Measurements from ENCODE around the gene UBL3.

Gene UBL3

DNA sequence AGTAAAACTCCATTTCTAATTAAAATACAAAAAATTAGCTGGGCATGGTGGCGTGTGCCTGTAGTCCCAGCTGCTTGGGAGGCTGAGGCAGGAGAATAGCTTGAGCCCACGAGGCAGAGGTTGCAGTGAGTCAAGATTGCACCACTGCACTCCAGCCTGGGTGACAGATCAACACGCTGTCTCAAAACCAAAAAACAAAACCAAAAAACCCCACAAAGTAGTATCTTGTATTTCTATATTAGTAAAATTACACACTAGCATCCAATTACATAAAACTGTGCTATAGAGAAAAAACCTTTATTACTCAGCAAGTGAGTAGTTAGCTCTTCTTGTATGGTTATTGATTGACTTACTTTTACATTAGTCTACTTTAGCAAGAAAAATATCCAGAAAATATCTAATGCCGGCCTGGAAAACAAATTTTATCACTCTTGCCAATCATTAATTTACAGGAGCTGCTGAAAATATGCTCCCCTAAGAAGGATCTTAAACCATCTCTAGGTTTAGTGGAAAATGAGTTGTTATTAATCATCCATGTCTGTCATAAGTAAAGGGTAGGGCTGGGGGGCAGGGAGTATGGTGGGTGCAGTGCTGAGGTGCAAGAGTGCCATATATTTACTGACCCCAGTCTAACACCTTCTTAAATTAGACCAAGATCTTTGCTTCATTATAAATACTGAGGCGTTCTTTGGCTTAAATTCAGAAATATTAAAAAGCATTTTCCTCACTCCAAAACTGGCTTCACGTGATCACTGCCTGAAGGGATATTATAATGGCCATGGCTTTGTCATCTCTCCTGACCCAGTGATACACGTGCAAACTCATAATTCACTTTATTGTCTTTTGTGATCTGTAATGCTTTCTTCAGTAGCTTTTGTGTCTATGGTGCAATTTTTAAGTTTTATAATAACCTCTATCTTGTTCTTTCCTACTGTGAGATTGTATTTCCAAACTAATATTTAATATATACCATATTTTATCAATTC is 44.1 kb downstream of the UBL3 start:
- no peak for DNase-seq

DNA sequence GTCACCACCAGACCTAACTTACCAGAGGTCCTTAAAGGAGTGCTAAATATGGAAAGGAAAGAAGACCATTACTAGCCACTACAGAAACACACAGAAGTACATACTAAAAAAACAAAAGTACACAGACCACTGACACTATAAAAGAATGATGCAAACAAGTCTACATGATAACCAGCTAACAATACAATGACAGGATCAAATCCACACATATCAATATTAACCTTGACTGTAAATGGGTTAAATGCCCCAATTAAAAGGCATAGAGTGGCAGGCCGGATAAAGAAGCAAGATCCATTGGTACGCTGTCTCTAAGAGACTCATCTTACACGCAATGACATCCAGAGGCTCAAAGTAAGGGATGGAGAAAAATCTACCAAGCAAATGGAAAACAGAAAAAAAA is 47.2 kb downstream of the UBL3 start:
- DNase-seq = no peak

DNA sequence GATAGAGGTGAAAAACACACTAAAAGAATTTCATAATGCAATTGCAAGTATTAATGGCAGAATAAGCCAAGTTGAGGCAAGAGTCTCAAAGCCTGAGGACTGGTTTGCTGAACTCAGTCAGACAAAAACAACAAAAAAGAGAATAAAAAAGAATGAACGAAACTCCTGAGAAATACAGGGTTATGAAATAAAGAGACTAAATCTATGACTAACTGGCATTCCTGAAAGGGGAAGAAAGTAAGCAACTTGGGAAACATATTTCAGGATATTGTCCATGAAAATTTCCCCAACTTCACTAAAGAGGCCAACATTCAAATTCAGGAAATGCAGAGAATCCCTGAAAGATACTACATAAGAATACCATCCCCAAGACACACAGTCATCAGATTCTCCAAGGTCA is 47.8 kb downstream of the UBL3 start:
- DNase-seq = no peak

DNA sequence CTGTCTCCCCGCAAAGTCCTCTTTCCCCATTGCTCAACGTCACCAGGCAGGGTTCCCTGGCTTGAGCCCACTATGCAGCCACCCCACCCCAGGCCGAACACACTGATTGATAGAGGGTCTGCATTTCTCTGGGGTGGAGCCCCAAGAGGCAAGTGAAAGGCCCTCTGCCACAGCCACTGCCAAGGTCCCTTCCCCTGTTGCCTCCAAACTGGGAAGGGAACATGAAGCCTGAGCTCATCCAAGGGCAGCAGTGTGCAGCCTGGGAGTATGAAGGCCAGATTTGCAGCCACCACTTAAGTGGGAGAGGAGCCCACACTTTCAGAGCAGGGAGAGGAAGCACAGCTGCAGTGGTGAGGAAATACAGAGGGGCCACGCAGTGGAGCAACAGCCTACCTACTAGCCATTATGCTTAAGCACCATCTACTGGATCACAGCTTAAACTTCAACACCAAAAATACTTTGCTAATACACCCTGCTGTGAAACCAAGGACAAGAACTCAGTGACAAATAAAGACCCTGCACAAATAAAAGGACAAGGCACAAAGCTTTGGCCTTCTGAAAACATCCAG is 48.6 kb downstream of the UBL3 start:
- no peak for DNase-seq

DNA sequence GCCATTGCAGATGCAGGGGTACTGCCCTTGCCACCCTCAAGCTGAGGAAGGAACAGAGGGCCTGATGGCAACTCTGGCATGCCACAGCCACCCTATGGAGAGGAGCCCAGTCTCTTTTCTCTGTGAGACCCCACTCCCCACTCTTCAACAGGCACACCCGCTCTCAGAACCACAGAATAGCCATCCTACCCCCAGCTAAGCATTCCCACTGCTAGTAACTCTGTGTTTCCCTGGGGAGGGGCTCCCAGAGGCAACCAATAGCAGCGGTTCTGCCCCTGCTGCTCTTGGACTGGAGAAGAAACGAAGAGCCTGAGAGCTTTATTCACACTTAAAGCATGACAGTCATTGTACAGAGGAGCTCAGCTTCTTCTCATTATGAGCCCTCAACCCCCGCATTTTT is 49.3 kb downstream of the UBL3 start:
- DNase-seq = no peak

DNA sequence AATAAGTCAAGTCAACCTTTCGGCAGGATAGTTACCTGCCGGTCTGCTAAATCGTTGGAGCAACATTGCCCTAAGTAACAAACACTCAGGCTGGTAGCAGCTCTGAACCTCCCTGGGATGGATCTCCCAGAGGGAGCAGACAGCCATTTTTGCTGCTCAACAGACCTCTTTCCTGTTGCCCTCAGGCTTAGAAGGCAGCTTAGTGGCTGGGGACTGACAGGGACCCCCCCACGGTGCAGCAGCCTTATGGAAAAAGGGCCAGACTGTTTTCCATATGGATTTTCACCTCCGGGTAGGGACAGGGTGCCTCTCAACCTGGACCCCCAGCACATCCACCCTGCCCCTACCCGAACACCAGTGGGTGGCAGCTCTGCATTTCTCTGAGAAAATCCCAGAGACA is 49.7 kb downstream of the UBL3 start:
- no peak for DNase-seq

DNA sequence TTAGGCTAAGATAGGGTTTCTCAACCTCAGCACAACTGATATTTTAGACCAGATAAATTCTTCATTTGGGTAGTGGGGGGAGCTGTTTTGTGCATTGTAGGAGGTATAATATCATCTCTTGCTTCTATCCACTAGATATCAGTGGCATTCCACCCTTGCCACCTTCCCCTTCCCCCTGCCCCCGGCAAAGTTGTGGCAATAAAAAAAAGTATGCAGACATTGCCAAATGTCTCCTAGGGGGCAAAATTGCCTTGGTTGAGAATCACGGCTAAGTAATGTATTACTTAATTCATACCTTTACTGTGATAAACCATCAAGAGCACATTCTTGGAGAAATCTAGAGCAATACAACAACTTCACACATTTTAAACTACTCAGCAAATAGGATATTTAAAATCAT is 51.4 kb downstream of the UBL3 start:
- DNase-seq = no peak

DNA sequence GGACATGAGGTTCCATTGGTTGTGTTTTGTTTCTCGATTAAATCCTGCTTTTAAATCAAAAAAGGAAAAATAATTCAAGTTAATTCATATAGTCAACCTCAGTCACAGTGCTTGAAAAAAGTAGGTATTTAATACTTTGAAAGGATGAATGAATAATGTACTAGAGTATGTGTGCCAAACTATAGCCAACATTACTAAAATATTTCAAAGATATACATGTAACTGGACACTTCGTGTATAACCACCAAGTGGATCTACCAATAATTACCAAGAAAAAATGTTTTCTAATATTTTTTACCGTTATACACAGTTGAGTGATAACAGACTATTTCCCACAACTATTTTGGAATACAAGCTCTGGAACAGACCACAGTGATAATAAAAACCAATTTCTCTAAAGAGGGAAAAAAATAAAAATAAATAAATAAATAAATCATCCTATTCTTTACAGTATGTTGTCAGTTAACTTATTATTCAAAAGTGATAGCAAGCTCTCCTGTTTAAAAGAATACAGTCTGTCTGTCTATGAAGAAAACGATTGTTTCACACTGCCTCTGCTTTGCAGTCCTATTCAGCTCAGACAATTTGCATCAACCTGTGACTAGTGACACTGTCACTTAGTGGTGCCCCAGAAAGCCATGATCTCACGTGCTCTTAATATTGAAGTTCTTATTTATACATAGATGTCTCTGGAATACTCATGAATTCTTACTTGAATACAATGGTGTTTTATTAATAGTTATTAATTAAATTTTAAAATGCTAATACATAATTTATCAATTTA is 58.2 kb downstream of the UBL3 start:
- no peak for DNase-seq

DNA sequence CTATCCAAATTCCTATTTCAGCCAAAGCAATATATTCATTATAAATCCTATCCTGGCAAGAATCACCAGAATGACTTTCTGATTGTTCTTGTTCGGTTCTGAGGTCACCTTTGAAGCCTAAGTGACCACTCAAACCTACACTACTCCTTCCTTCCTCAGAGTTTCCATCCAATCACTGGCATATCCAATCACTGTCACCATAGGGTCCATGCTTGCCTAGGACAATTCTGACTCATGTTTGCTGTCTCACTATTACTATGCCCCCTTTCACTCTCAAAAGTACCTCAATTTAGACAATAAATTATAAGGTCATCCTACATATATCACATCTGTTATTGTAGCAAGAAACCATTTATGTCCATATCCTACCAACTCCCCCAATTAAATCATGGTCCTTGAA is 58.9 kb downstream of the UBL3 start:
- no peak for DNase-seq

DNA sequence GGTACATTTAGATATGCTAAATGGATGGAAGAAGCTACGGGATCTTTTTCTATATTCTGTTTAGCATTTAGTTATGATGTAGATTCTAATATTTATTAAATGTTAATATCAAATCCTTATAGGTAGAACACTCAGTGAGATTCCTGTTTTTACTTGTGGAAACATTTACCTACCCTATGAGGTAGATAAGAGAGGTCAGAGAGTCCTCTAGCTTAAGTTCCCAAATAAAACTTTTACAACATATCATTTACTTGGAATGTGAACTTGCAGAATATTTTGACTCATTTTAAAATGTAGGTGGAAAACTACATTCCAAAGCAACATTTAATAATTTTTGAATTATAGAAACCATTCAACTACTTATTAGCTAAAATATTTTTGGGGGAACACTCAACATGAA is 63.7 kb downstream of the UBL3 start:
- no peak for DNase-seq

DNA sequence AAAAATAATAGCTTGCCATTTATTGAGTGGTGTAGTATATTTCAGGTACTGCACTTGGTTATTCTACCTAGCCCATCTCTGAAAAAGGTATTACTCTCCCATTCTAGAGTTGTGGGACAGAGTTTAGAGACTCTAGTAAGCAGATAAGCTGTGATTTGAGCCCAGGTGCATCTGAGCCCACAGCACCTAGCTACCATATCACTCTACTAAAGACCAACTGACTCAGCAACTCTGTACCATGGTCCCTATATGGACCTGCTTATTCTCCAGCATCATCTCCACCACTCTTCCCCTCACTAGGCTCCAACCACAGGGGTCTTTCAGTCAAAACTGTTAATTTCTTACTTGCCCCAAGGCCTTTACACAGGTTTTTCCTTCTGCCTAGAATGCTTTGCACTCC is 64.4 kb downstream of the UBL3 start:
- DNase-seq = no peak

DNA sequence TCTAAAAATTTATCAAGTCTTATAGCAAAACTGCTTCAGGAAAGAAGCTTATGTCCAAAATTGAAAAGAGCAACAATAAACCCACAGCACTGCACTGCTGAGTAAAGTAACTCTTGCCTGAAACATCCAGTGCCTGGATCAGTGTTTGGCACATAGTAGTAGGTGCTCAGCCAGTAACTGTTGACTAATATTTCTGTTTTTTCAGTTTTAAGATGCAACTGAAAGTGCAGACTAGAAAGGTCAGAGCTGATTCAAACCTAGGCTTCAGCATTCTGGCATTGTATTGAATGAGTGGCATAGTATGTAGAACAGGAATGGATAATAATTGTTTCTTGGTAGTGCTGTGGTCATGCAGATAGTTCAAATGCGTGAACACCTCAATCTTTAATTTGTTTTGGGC is 67.6 kb downstream of the UBL3 start:
- no peak for DNase-seq

DNA sequence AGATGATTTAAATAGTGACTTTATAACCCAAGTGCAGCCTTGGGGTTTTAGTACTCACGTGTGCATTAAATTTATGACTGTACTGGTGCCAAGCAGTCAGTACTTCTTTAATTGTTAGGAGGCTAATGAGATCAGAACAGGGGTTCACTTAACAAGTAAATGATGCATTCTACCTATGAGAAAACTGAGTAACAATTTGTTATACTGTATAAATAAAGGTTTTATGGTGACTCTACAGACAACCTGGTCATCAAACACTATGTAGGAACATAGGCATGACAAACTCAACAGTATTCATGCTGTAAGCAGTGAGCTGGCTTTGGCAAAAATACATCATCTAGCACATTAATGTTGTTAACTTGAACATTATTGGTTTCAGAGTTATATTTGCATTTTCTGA is 75.6 kb downstream of the UBL3 start:
- DNase-seq = no peak

DNA sequence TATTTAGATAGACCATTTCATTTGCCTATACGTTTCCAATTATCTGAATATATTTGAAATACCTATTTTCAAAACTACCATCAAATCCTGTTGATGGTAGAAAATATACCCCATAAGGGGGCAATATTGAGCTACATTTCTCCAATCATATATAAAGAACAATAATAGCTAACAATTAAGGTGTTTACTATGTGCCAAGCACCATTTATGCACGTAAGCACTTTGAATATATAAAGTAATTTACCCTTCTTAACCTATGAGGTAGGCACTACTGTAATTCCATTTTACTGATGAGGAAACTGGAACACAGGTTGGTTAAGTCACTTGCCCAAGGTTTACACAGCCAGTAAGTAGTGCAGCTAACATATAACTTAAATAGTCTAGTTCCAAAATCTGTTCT is 79.2 kb downstream of the UBL3 start:
- DNase-seq = peak; percentile 7

DNA sequence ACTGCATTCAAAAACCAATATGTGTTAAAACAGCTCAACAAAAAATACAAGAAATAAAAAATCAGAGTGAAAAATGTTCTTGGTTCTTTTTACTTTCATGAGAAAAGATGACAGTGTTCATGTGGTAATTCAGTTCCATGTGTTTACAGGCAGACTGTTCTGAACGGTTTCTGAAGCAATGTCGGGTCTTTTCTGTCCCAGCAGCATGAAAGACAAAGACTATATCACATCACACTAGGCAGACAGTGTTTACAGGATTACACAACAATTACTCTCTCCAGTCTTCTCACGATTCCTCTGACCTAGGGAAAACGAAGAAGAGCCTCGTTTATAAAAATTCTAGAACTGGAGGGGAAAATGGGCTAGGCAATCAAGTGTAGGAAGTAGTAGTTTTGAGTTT is 83.4 kb downstream of the UBL3 start:
- DNase-seq = no peak

DNA sequence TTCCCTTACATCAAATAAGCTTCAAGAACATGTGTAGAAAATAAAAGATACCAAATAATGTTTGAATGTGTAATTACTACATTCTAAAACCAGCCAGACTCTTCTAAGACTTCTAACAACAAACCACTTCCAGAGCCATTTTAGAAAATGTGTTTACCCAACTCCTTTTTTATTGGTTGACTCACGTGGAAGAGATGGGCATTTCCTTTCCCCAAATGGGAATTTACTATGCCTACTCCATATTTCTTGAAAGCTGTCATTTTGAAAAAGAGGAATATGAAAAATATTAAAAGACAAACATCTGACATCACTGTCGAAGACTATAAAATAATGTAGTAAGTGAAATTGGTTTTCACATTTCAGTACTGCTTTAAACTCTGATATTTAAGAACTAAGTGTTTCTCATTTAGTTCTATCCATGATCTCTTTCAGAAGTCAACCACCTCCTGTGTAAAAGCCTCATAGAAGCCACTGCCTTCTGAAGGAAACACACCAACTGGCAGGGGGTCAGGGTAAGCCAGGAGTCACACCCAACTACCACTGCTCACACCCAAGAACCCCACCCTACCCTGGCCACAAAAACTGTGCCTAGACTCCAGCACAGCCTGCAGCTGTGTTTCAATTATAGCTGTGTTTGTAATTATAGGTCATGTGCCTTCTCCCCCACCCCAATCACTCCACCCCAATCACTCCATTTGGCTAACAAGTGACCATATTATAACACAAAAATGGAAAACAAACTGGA is 86.8 kb downstream of the UBL3 start:
- DNase-seq = no peak

DNA sequence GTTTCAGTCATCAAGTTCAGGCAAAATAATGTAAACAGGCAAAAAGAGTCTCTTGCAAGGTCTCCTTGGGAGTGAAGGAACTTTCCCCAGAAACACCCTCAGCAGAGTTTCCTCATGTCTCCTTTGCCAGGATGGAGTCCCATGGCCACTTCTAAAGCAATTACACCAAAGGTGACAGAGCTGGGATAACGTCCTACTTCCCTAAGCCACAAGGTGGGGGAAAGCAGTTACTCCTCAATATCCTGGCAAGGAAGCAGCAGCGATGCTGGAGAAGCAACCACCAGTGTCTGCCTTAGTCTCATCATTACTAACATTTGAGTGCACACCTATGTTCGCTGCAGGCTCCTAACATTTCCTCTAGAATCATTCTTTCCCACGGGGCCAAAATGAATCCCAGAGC is 88.6 kb downstream of the UBL3 start:
- DNase-seq = no peak

DNA sequence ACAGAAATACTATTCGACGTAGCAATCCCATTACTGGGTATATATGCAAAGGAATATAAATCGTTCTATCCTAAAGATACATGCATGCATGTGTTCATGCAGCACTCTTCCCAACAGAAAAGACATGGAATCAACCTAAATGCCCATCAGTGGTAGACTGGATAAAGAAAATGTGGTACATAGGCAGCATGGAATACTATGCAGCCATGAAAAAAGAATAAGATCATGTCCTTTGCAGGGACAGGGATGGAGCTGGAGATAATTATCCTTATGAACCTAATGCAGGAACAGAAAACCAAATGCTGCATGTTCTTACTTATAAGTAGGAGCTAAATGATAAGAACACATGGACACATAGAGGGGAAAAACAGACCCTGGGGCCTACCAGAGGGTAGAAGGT is 89.3 kb downstream of the UBL3 start:
- no peak for DNase-seq

DNA sequence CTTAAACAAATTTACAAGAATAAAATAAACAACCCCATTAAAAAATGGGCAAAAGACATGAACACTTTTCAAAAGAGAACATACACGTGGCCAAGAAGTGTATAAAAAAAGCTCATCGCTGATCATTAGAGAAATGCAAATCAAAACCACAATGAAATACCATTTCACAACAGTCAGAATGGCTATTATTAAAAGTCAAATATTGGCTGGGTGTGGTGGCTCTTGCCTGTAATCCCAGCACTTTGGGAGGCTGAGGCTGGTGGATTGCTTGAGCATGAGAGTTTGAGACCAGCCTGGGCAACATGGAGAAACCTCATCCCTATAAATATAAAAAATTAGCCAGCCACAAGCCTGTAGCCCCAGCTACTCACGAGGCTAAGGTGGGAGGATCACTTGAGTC is 89.9 kb downstream of the UBL3 start:
- DNase-seq = no peak

DNA sequence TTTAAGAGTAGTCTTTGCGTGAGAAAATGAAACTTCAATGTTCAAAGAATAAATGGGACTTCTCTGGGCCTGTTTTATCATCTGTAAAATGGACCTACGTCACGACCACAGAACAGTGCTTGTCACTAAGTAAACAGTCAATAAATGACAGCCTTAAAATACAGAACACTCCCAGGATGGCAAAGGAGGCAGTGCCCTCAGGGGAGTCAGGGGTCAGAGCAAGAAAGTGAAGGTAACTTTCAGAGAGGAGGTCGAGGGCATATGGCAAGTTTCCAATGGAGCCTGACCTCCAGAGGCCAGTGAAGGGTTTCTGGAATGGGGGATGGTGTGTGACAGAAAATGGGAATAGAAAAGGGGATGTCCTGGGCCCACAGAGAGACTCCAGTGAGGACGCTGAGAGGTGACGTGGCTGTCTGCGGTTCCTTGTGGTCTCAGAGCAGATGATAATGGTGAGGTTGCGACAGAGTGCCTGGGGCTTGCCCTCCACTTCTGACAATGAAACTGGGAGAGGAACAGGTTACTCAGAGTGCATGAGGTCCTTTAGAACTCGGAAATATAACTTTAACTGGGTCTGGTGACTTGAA is 91.8 kb downstream of the UBL3 start:
- no peak for DNase-seq

DNA sequence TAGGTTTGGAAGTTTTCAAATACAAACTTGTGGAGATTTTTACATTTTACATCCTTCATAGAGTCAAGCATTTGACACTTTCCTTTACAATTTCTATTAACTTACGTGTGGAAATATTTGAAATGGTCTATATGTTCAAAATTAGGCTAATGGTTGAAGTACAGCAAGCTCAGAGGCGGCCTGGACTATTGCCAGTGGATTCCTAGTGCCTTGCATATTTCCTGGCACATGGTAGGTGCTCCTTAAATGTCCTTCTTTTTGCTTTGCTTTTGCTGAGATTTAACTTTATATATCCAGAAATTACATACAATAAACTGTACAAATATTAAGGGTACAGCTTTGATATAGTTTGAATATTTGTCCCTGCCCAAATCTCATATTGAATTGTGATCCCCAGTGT is 93.9 kb downstream of the UBL3 start:
- no peak for DNase-seq

DNA sequence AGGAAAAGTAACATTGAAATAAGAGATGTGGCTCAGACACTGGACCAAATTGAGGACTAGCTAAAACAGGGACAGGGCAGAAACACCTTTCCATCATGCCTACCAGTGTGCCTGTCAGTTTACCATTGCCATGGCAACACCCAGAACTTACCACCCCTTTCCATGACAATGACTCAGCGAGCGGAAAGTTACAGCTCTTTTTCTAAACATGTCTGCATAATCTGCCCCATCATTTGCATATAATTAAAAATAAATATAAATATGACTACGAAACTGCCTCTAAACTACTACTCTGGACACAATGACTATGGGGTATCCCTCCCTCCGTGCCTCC is 96.0 kb downstream of the UBL3 start:
- no peak for DNase-seq
